Measurements from ENCODE around the gene ABCC3. TPM values are rescaled to one million over a fixed set of nuclear protein-coding genes. Genes with fewer than 3 reads are reported as not detected.

The ABCC3 gene
- total and polyA plus RNA-seq, 3 experiments from 2014 or later: 0.37 to 0.69 TPM; not detected in 1

DNA sequence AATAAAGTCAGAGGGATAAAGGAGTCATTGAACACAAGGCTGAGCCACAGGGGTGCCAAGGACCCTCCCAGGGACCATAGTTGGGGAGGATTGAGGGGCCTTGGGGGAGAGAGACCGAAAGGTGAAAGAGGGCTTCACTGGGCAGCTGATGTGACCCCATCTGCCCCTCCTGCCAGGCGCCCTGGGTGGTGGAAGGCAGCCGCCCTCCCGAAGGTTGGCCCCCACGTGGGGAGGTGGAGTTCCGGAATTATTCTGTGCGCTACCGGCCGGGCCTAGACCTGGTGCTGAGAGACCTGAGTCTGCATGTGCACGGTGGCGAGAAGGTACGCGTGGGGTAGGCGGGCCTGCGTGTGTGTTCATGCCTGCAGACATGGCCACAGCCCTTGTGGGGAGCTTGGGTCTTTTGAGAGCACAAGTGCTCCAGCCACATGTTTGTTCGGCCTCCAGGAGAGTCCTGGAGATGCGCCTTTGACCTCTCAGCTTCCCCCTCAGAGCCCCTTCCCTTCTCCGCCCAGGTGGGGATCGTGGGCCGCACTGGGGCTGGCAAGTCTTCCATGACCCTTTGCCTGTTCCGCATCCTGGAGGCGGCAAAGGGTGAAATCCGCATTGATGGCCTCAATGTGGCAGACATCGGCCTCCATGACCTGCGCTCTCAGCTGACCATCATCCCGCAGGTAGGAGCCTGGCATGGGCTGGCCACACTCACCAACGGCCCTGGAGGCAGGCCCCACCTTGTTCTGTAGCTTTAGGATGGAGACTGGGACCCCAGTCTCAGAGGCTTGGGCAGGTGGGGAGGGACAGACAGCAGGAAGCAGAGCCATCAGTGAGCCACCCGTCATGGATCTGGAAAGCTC is 49.0 kb downstream of the ABCC3 start:
- H3K27ac ChIP-seq (ENCODE audit: low read depth, low read length): no peak overlapping the region
- ChIA-PET CTCF (no interaction called here), POLR2A (no interaction called here)
- no peaks in the 10 kb centered on the region for H3K27me3 ChIP-seq (ENCODE audit: insufficient read depth, low read length, poor library complexity, severe bottlenecking)
- no peaks in the 10 kb centered on the region for H3K9me3 ChIP-seq (ENCODE audit: low read length)
- H3K36me3 ChIP-seq (ENCODE audit: insufficient read depth, low read length): no peaks in the 10 kb centered on the region
- H3K4me1 ChIP-seq (ENCODE audit: insufficient read depth, low read length): no peaks in the 10 kb centered on the region
- Mint-ChIP-seq H3K27me3 (peaks cover 17 to 18% of the 10 kb centered on the region in 2 donors), H3K27ac (no peak overlapping the region), H3K9me3 (no peaks in the 10 kb centered on the region), H3K4me3 (no peak overlapping the region), H3K4me1 (peaks cover 4 to 6% (median 6%) of the 10 kb centered on the region in 3 donors), H3K36me3 (no peaks in the 10 kb centered on the region)
- no peak for DNase-seq
- H3K4me3 ChIP-seq (ENCODE audit: low read length): no peak overlapping the region

GRCh38 chr17:50684288-50684611 is 49.6 kb downstream of the ABCC3 start:
- Mint-ChIP-seq H3K27ac (no peak overlapping the region), H3K4me3 (no peak overlapping the region), H3K27me3 (peaks cover 14 to 17% of the 10 kb centered on the region in 2 donors), H3K9me3 (no peaks in the 10 kb centered on the region), H3K36me3 (no peaks in the 10 kb centered on the region), H3K4me1 (peaks cover 4 to 6% (median 6%) of the 10 kb centered on the region in 3 donors)
- Histone ChIP-seq H3K9me3 (ENCODE audit: low read length) (no peaks in the 10 kb centered on the region), H3K27ac (ENCODE audit: low read depth, low read length) (no peak overlapping the region), H3K36me3 (ENCODE audit: insufficient read depth, low read length) (no peaks in the 10 kb centered on the region), H3K4me3 (ENCODE audit: low read length) (no peak overlapping the region), H3K4me1 (ENCODE audit: insufficient read depth, low read length) (no peaks in the 10 kb centered on the region), H3K27me3 (ENCODE audit: insufficient read depth, low read length, poor library complexity, severe bottlenecking) (no peaks in the 10 kb centered on the region)
- ChIA-PET POLR2A (no interaction called here), CTCF (no interaction called here)
- no peak for DNase-seq

GRCh38 chr17:50684612-50685333 is 50.1 kb downstream of the ABCC3 start:
- Histone ChIP-seq H3K27me3 (ENCODE audit: insufficient read depth, low read length, poor library complexity, severe bottlenecking) (no peaks in the 10 kb centered on the region), H3K36me3 (ENCODE audit: insufficient read depth, low read length) (no peaks in the 10 kb centered on the region), H3K4me3 (ENCODE audit: low read length) (no peak overlapping the region), H3K9me3 (ENCODE audit: low read length) (no peaks in the 10 kb centered on the region), H3K27ac (ENCODE audit: low read depth, low read length) (no peak overlapping the region), H3K4me1 (ENCODE audit: insufficient read depth, low read length) (no peaks in the 10 kb centered on the region)
- ChIA-PET CTCF (no interaction called here), POLR2A (no interaction called here)
- no peaks in the 10 kb centered on the region for H3K36me3 Mint-ChIP-seq
- peaks cover 12 to 17% of the 10 kb centered on the region in 2 donors for H3K27me3 Mint-ChIP-seq
- DNase-seq: no peak
- H3K9me3 Mint-ChIP-seq: no peaks in the 10 kb centered on the region
- H3K4me1 Mint-ChIP-seq: peaks cover 4 to 6% (median 6%) of the 10 kb centered on the region in 3 donors
- no peak overlapping the region for H3K27ac Mint-ChIP-seq
- no peak overlapping the region for H3K4me3 Mint-ChIP-seq

GRCh38 chr17:50685334-50685665 is 50.6 kb downstream of the ABCC3 start:
- Mint-ChIP-seq H3K36me3 (no peaks in the 10 kb centered on the region), H3K27me3 (peaks cover 8 to 16% of the 10 kb centered on the region in 2 donors), H3K27ac (no peak overlapping the region), H3K4me3 (no peak overlapping the region), H3K9me3 (no peaks in the 10 kb centered on the region), H3K4me1 (peaks cover 4 to 6% (median 6%) of the 10 kb centered on the region in 3 donors)
- Histone ChIP-seq H3K9me3 (ENCODE audit: low read length) (no peaks in the 10 kb centered on the region), H3K36me3 (ENCODE audit: insufficient read depth, low read length) (no peaks in the 10 kb centered on the region), H3K27me3 (ENCODE audit: insufficient read depth, low read length, poor library complexity, severe bottlenecking) (no peaks in the 10 kb centered on the region), H3K4me3 (ENCODE audit: low read length) (no peak overlapping the region), H3K27ac (ENCODE audit: low read depth, low read length) (no peak overlapping the region), H3K4me1 (ENCODE audit: insufficient read depth, low read length) (no peaks in the 10 kb centered on the region)
- CTCF ChIA-PET: no interaction called here
- POLR2A ChIA-PET: no interaction called here
- no peak for DNase-seq

- no peak overlapping the region for H3K4me3 ChIP-seq (ENCODE audit: low read length)
- H3K4me1 ChIP-seq (ENCODE audit: insufficient read depth, low read length): no peaks in the 10 kb centered on the region
- H3K9me3 ChIP-seq (ENCODE audit: low read length): no peaks in the 10 kb centered on the region
- H3K9me3 Mint-ChIP-seq: no peaks in the 10 kb centered on the region
- H3K27ac Mint-ChIP-seq: no peak overlapping the region
- no peak for DNase-seq
- POLR2A ChIA-PET: no interaction called here
- H3K27me3 ChIP-seq (ENCODE audit: insufficient read depth, low read length, poor library complexity, severe bottlenecking): no peaks in the 10 kb centered on the region
- CTCF ChIA-PET: no interaction called here
- peaks cover 8 to 11% of the 10 kb centered on the region in 2 donors for H3K27me3 Mint-ChIP-seq
- H3K27ac ChIP-seq (ENCODE audit: low read depth, low read length): no peak overlapping the region
- H3K36me3 ChIP-seq (ENCODE audit: insufficient read depth, low read length): no peaks in the 10 kb centered on the region
- H3K4me1 Mint-ChIP-seq: peaks cover 4 to 6% (median 6%) of the 10 kb centered on the region in 3 donors
- no peak overlapping the region for H3K4me3 Mint-ChIP-seq
- no peaks in the 10 kb centered on the region for H3K36me3 Mint-ChIP-seq
These were observed 51.2 kb downstream of the ABCC3 start for GRCh38 chr17:50685691-50686493.

DNA sequence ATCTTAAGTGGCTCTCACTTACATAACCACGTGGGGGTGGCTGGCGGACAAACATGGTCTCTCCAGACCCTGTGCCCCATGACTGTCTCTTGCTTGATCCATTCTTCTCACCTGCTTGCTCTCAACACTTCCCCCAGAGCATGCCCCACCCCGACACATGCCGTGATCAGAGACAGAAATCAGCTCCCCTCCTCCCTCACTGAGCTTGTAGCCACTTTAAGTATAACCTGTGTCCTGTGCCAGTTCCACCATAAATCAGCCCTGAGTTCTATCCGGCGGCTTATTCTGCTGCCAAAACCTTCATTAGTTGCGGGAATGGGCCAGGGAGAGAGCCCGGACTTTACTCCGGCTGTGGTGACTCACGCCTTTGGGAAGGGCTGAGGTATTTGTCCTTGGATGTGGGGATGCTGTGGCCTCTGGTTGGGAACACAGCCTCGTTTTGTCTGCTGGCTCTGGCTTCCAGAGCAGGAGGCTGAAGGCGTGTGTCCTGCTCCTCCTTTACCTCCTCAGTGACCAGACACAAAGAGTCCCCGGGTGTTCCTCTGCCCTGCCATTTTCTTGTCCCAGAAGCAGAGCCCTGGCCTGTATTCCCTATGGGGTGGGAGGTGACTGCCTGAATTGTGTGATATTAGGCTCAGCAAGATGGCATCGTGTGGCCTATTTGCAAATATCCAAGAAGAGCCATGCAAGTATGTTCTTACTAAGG is 52.0 kb downstream of the ABCC3 start:
- Histone ChIP-seq H3K36me3 (ENCODE audit: insufficient read depth, low read length) (no peaks in the 10 kb centered on the region), H3K9me3 (ENCODE audit: low read length) (no peaks in the 10 kb centered on the region), H3K4me3 (ENCODE audit: low read length) (no peak overlapping the region), H3K27ac (ENCODE audit: low read depth, low read length) (no peak overlapping the region), H3K4me1 (ENCODE audit: insufficient read depth, low read length) (no peaks in the 10 kb centered on the region), H3K27me3 (ENCODE audit: insufficient read depth, low read length, poor library complexity, severe bottlenecking) (no peaks in the 10 kb centered on the region)
- no peak overlapping the region for H3K4me3 Mint-ChIP-seq
- H3K36me3 Mint-ChIP-seq: peaks cover 0 to 2% (median 0%) of the 10 kb centered on the region in 3 donors
- no peaks in the 10 kb centered on the region for H3K4me1 Mint-ChIP-seq
- ChIA-PET POLR2A (no interaction called here), CTCF (no interaction called here)
- H3K27me3 Mint-ChIP-seq: peaks cover 4% of the 10 kb centered on the region in 2 donors
- H3K9me3 Mint-ChIP-seq: no peaks in the 10 kb centered on the region
- DNase-seq: no peak
- peak overlapping the region in 1 of 8 donors; percentile 54 for H3K27ac Mint-ChIP-seq

GRCh38 chr17:50687200-50688066 is 52.8 kb downstream of the ABCC3 start:
- ChIA-PET CTCF (no interaction called here), POLR2A (no interaction called here)
- H3K4me1 Mint-ChIP-seq: no peaks in the 10 kb centered on the region
- H3K4me1 ChIP-seq (ENCODE audit: insufficient read depth, low read length): no peaks in the 10 kb centered on the region
- peaks cover under 1% of the 10 kb centered on the region for H3K36me3 ChIP-seq (ENCODE audit: insufficient read depth, low read length)
- H3K4me3 ChIP-seq (ENCODE audit: low read length): no peak overlapping the region
- no peaks in the 10 kb centered on the region for H3K9me3 ChIP-seq (ENCODE audit: low read length)
- DNase-seq: no peak
- H3K4me3 Mint-ChIP-seq: no peak overlapping the region
- H3K27me3 ChIP-seq (ENCODE audit: insufficient read depth, low read length, poor library complexity, severe bottlenecking): no peaks in the 10 kb centered on the region
- H3K27me3 Mint-ChIP-seq: peaks cover 0 to 2% of the 10 kb centered on the region in 2 donors
- H3K27ac Mint-ChIP-seq: peak overlapping the region in 2 of 8 donors; percentile 54 to 56
- H3K9me3 Mint-ChIP-seq: no peaks in the 10 kb centered on the region
- peaks cover 0 to 8% (median 0%) of the 10 kb centered on the region in 3 donors for H3K36me3 Mint-ChIP-seq
- H3K27ac ChIP-seq (ENCODE audit: low read depth, low read length): no peak overlapping the region
